WERI-Rb-1 (cell line): ENCODE measurements around the gene EIF5B.
"Not testable (repeated sequence)": the region's sequence is repeated elsewhere in the genome, so short reads cannot be mapped to it uniquely, and the experiment has no call there.

ENCODE experiments used
- DNase-seq: peaks from one replicate; pipeline ENCODE4 v3.0.0-alpha.2; 2020
- H3K27ac ChIP-seq: fragments of 250-450 bp; sonication (Bioruptor Pico); 2 replicates; pipeline ENCODE4 v1.5.1; 2020; ENCODE audit warnings: mild to moderate bottlenecking, moderate library complexity
- H3K27me3 ChIP-seq: fragments of 250-450 bp; sonication (Bioruptor Pico); 2 replicates; pipeline ENCODE4 v1.5.1; 2021; ENCODE audit warnings: mild to moderate bottlenecking, low read depth, moderate library complexity; ENCODE audit not compliant: insufficient read depth, severe bottlenecking
- H3K36me3 ChIP-seq: fragments of 250-450 bp; sonication (Bioruptor Pico); 2 replicates; pipeline ENCODE4 v1.5.1; 2020; ENCODE audit warnings: mild to moderate bottlenecking, moderate library complexity
- H3K4me3 ChIP-seq: 2 replicates; pipeline ENCODE4 v1.5.1; 2011; ENCODE audit warnings: low read depth, mild to moderate bottlenecking, control low read depth, low read length
- H3K9me3 ChIP-seq: fragments of 250-450 bp; sonication (Bioruptor Pico); 2 replicates; pipeline ENCODE4 v1.5.1; 2021; ENCODE audit warnings: mild to moderate bottlenecking, moderate library complexity; ENCODE audit not compliant: severe bottlenecking
- TF ChIP-seq, protein P1 (sequence below): IDR thresholded peaks from 2 replicates; pipeline ENCODE4 v1.5.1; 2011; ENCODE audit warnings: low read depth, mild to moderate bottlenecking, control low read depth, inconsistent platforms, low read length

The EIF5B gene, protein sequence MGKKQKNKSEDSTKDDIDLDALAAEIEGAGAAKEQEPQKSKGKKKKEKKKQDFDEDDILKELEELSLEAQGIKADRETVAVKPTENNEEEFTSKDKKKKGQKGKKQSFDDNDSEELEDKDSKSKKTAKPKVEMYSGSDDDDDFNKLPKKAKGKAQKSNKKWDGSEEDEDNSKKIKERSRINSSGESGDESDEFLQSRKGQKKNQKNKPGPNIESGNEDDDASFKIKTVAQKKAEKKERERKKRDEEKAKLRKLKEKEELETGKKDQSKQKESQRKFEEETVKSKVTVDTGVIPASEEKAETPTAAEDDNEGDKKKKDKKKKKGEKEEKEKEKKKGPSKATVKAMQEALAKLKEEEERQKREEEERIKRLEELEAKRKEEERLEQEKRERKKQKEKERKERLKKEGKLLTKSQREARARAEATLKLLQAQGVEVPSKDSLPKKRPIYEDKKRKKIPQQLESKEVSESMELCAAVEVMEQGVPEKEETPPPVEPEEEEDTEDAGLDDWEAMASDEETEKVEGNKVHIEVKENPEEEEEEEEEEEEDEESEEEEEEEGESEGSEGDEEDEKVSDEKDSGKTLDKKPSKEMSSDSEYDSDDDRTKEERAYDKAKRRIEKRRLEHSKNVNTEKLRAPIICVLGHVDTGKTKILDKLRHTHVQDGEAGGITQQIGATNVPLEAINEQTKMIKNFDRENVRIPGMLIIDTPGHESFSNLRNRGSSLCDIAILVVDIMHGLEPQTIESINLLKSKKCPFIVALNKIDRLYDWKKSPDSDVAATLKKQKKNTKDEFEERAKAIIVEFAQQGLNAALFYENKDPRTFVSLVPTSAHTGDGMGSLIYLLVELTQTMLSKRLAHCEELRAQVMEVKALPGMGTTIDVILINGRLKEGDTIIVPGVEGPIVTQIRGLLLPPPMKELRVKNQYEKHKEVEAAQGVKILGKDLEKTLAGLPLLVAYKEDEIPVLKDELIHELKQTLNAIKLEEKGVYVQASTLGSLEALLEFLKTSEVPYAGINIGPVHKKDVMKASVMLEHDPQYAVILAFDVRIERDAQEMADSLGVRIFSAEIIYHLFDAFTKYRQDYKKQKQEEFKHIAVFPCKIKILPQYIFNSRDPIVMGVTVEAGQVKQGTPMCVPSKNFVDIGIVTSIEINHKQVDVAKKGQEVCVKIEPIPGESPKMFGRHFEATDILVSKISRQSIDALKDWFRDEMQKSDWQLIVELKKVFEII

DNA sequence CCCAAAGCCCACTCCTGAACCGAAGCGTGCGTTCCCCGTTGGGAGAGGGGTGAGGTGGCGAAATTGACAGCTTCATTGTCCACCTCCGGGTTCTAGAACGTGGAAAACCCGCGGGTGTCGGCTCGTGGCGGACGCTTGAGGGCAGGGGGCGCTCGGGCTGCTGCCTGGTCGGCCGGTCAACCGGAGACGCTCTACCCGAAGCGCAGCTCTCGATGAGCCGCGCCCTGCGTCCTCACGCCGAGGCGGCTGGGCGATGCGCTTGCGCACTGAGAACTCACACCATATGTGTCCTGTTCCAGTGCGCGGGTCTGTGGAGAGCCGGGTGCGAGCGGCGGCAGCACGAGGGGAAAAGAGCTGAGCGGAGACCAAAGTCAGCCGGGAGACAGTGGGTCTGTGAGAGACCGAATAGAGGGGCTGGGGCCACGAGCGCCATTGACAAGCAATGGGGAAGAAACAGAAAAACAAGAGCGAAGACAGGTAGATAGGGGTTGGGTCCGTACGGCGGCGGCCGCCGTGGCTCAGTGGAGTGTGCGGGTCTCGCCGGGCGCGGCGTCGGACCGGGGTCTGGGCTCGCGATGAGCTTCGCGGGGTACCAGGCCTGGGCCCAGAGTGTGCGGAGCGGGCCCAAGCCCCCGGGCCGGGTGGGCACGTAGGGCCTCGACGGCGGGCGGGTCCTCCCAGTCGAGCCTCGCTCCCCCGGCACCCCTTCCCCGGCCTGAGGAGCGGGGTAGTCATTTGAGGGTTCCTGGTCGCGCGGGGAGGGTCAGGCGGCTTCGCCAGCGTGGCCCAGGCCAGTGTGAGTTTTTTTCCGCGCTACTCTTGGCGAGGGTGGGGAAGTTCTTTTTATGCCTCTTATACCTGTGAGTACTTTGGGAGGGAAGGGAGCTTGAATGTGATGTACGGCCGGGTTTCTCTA lies at the start of gene EIF5B:
Gene EIF5B (plus strand): TSS at position 277 of the 916 bp plus-strand sequence. CDS start 166 bp downstream, at position 443.
- Histone ChIP-seq H3K36me3 (peaks cover 15% of the 10 kb centered on the region), H3K9me3 (no peaks in the 10 kb centered on the region), H3K4me3 (peak within 1 kb of the TSS; percentile 92), H3K27me3 (no peaks in the 10 kb centered on the region), H3K27ac (peak within 1 kb of the TSS; percentile 94)
- peak; percentile 98 for DNase-seq
- TF ChIP-seq, protein P1, sequence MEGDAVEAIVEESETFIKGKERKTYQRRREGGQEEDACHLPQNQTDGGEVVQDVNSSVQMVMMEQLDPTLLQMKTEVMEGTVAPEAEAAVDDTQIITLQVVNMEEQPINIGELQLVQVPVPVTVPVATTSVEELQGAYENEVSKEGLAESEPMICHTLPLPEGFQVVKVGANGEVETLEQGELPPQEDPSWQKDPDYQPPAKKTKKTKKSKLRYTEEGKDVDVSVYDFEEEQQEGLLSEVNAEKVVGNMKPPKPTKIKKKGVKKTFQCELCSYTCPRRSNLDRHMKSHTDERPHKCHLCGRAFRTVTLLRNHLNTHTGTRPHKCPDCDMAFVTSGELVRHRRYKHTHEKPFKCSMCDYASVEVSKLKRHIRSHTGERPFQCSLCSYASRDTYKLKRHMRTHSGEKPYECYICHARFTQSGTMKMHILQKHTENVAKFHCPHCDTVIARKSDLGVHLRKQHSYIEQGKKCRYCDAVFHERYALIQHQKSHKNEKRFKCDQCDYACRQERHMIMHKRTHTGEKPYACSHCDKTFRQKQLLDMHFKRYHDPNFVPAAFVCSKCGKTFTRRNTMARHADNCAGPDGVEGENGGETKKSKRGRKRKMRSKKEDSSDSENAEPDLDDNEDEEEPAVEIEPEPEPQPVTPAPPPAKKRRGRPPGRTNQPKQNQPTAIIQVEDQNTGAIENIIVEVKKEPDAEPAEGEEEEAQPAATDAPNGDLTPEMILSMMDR, result peak; percentile 78

DNA sequence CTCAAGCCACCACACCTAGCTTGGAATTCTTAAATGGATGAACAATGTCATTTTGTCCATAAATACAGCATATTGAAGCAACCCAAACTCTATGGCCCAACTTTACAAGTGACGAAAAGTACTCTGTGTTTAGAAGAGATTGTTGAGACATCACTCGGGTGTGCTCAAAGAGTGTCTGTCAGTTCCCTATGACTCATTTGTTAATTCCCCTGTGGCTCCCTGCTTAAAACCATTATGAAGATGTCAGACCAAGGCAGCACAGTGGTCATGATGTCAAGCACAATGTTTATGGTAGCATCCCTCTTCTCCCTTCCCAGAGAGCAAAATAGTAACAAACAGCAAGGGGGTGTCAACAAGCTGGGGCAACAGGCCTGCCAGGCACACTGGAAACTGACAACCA lies 39.2 kb upstream of the EIF5B start:
- H3K36me3 ChIP-seq, result no peaks in the 10 kb centered on the region
- DNase-seq, result no peak
- H3K27me3 ChIP-seq, result no peaks in the 10 kb centered on the region
- H3K4me3 ChIP-seq, result no peak overlapping the region
- H3K27ac ChIP-seq, result no peak overlapping the region
- TF ChIP-seq, protein P1, result no peak
- H3K9me3 ChIP-seq, result no peaks in the 10 kb centered on the region

DNA sequence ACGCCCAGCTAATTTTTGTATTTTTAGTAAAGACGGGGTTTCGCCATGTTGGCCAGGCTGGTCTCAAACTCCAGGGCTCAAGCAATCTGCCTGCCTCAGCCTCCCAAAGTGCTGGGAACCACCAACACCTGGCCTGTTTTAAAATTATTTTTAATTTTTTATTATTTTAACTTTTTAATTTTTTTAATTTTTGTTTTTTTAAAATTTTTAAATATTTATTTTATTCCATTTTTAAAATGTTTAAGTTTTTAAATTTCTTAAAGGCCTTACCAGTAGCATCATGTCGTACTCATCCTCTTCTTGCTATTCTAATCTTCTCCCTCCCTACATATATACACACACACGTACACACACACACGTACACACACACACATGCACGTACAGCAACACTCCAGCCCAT lies 37.6 kb upstream of the EIF5B start:
- no peaks in the 10 kb centered on the region for H3K27me3 ChIP-seq
- H3K9me3 ChIP-seq, result no peaks in the 10 kb centered on the region
- H3K27ac ChIP-seq, result no peak overlapping the region
- peaks cover 3% of the 10 kb centered on the region; the same call in 1 of the 2 replicates for H3K36me3 ChIP-seq
- H3K4me3 ChIP-seq, result no peak overlapping the region
- TF ChIP-seq, protein P1, result no peak
- DNase-seq, result no peak

DNA sequence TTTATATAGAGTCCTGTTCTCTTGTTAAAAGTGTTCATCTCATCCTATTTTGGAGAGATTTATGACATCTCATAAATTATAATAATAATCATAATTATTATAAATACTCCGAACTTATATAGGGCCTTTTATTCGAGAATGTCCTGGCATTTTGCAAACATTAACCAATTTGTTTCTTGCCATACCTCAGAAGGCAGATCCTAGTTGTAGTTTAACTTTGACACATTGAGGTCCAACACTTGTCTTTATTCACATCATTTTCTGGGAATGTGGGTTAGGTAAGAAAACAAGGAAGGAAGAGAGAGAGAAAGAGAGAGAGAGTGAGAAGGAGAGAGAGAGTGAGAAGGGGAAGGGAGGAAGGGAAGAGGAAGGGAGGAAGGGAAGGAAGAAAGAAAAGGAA lies 36.1 kb upstream of the EIF5B start, which contains the start of gene LYG1:
Gene LYG1 (minus strand): TSS at position 101 of the 400 bp plus-strand sequence. CDS start 5,527 bp downstream, outside the sequence.
- not testable (repeated sequence) for H3K4me3 ChIP-seq, H3K9me3 ChIP-seq, H3K27me3 ChIP-seq, H3K27ac ChIP-seq, DNase-seq, H3K36me3 ChIP-seq

DNA sequence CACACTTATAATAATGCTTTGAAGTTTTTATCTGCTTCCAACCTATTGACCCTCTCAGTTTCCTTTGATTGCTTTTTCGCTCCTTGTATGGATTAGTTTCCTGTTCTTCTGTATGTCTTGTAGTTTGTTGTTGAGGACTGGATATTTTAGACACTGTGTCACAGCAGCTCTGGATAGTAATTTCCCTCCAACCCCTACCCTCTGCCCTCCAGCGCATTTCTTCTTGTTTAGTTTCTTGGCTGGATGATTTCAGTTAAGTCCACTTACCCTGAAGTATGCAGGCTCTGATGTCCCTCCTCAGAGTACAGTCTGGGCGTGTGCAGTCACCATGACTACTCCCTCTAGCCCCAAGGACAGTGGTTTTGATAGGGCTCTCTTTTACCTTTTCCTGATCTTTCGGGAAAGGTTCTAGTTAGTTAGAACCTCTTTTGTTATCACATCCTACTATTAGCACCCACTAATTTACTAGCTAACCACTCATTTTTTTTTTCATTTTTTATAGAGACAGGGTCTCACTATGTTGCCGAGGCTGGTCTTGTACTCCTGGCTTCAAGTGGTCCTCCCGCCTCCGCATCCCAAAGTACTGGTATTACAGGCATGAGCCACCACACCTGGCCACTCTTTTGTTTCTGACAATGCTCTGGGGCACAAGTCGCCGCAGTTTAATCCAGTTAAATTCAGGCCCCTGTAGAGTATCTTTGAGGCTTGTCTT lies 19.9 kb upstream of the EIF5B start:
- Histone ChIP-seq H3K27ac (no peak overlapping the region), H3K36me3 (peaks cover 42% of the 10 kb centered on the region), H3K27me3 (no peaks in the 10 kb centered on the region), H3K9me3 (no peaks in the 10 kb centered on the region), H3K4me3 (no peak overlapping the region)
- DNase-seq, result no peak
- TF ChIP-seq, protein P1, result no peak

DNA sequence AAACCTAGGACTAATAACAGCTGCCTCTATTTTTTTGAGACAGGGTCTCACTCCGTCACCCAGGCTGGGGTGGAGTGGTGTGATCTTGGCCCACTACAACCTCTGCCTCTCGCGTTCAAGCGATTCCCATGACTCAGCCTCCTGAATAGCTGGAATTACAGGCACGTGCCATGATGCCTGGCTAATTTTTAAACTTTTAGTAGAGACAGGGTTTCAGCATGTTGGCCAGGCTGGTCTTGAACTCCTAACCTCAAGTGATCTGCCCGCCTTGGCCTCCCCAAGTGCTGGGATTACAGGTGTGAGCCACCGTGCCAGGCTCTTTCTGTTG lies 19.4 kb upstream of the EIF5B start:
- not testable (repeated sequence) for H3K27me3 ChIP-seq, DNase-seq, H3K4me3 ChIP-seq, H3K9me3 ChIP-seq, H3K27ac ChIP-seq
- H3K36me3 ChIP-seq, result peaks cover 47% of the 10 kb centered on the region
